ENCODE measurements around the gene IL17C.

Gene IL17C

DNA sequence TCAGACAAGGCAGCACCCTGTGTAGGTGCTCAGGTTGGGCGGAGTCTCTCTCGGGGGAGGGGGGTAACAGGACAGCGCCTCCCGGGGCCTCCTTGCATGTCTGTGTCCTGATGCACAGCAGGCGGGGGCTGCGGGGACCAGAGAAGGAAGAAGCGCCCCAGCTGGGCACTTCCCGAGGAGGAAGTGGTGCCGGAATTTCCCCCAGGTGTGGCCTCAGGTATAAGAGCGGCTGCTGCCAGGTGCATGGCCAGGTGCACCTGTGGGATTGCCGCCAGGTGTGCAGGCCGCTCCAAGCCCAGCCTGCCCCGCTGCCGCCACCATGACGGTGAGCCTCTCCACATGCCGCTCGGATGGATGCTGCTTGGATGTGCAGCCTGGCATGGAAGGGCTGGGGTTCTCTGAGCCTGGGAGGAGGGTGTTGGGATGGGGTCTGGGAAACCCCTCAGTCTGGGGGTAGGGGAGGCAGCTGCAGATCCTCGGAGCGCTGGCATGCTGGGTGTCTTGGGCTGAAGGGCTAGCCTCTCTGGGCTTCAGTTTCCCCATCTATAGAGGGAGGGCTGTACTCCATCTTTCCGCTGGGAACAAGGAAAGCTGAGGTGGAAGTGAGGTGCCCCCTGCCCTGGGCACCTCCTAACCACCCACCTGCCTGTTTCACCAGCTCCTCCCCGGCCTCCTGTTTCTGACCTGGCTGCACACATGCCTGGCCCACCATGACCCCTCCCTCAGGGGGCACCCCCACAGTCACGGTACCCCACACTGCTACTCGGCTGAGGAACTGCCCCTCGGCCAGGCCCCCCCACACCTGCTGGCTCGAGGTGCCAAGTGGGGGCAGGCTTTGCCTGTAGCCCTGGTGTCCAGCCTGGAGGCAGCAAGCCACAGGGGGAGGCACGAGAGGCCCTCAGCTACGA, at the start of gene IL17C:
IL17C (plus strand) TSS at position 250 of the 908 bp plus-strand sequence; CDS start at position 320, 70 bp downstream.
- no peak for TF ChIP-seq CTCF (IDR thresholded peaks at IDR 0.05)

DNA sequence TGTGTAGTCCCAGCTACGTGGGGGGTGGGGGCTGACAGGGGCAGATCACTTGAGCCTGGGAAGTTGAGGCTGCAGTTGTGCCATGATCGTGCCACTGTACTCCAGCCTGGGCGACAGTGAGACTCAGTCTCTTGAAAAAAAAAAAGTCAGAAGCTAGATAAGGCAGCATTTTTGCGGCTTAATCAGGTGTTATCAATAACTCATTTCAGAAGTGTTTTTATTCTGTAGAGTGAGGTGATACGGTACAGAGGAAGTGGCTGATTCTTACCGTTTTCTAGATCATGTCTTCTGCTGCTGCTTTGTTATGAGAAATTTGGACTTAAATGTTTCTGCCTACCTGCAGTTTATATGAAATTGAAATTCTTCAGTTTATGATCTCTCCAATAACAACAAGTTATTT, 49.6 kb upstream of the IL17C start:
- TF ChIP-seq CTCF (IDR thresholded peaks at IDR 0.05): no peak

DNA sequence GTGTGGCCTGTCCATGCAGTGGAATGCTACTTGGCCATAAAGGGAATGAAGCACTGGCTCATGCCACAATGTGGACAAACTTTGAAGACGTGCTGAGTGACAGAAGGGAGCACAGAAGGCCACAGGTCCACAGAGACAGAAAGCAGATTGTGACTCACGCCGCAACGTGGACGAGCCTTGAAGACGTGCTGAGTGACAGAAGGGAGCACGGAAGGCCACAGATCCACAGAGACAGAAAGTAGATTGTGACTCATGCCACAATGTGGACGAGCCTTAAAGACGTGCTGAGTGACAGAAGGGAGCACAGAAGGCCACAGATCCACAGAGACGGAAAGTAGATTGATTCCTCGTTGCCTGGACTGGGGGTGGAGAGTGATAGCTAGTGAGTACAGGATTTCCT, 48.9 kb upstream of the IL17C start:
- TF ChIP-seq CTCF (IDR thresholded peaks at IDR 0.05): no peak

GRCh38 chr16:88591577-88592021, 46.8 kb upstream of the IL17C start:
- no peak for TF ChIP-seq CTCF (IDR thresholded peaks at IDR 0.05)

DNA sequence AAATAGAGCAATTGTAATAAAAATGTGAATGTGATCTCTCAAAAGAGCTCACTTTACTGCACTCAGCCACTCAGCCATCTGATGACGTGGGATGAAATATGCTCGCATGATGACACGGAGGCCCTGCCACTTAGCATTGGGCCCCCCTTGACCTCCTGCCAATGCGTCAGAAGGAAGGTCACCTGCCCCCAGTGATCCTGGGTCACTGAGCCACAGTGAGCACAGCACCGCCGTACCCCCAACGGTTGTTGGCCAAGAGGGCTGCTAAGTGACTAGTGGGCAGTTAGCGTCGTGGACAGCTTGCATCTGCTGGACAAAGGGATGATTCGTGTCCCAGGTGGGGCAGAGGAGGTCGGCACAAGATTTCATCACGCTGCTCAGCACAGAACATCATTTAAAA, 45.3 kb upstream of the IL17C start:
- TF ChIP-seq CTCF (IDR thresholded peaks at IDR 0.05): no peak

- TF ChIP-seq CTCF (IDR thresholded peaks at IDR 0.05): no peak
Measured at GRCh38 chr16:88593489-88593888, 44.9 kb upstream of the IL17C start.

GRCh38 chr16:88593910-88594309, 44.5 kb upstream of the IL17C start:
- TF ChIP-seq CTCF (IDR thresholded peaks at IDR 0.05): no peak
